ENCODE data around the gene MCUB. TPM values are rescaled to one million over a fixed set of nuclear protein-coding genes. Genes with fewer than 3 reads are reported as not detected.

MCUB gene
- total RNA-seq, 1 experiment from 2014 or later = 14.8 TPM

DNA sequence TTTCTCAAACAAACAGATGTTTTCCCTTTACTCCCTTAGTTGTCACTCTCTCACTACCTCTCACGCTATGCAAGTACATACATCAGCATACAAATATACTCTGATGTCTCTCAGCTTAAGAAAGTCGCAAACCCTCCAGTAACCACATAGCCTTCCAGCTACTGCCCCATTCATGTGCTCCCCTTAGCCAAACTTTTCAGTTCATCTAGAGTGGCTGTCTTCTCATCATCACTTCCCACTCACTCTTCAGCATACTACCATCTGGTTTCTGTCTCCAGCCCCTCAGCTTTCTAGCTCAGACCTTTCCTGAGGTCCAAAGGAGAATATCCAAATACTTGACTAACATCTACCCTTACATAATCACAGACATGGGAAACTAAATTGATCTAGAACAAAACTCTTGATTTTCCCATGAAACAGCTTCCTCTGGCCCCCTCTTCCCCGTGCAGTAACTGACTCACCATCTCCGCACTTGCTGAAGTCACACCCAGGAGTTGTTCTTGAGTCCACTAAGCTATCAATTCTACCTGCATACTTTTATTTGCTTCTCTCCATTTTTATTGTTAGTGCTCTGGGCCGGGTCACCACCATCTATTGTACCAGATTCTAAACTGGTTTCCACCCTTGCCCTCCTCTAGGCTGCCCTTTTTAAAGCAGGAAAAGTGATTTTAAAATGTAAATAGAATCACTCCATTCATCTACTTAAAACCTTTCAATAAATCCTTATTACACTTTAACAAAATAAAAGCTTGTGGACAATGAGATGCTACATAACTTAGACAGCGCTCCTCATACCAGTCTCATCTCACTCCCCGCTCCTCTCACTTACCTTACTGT is 86.0 kb downstream of the MCUB start:
- Histone ChIP-seq H4K8ac (replicated peaks; ENCODE audit: insufficient read length, low read depth, low read length) (no peak overlapping the region), H2AK5ac (ENCODE audit: insufficient read length, low read length) (no peak overlapping the region), H3K27ac (ENCODE audit: insufficient read length, low read depth, low read length) (no peak overlapping the region), H3K27me3 (ENCODE audit: insufficient read depth, low read length) (no peaks in the 10 kb centered on the region), H3K4me2 (ENCODE audit: insufficient read depth, insufficient read length, low read length) (no peak overlapping the region), H4K20me1 (ENCODE audit: control insufficient read depth, insufficient read depth, insufficient read length) (no peaks in the 10 kb centered on the region), H3K9me3 (ENCODE audit: control insufficient read depth, low read depth, low read length) (no peaks in the 10 kb centered on the region), H2BK120ac (ENCODE audit: low read depth, low read length, poor library complexity, severe bottlenecking) (no peak overlapping the region), H2BK12ac (ENCODE audit: insufficient read length, low read depth, low read length) (no peak overlapping the region), H2BK5ac (ENCODE audit: insufficient read length, low read length) (no peak overlapping the region), H3K79me2 (ENCODE audit: insufficient read depth, low read length) (no peaks in the 10 kb centered on the region), H3K4me1 (ENCODE audit: insufficient read depth, low read length) (no peaks in the 10 kb centered on the region), H3K14ac (ENCODE audit: insufficient read depth, low read length) (no peak overlapping the region), H3T11ph (ENCODE audit: low read length) (no peak overlapping the region), H3K56ac (ENCODE audit: insufficient read length, low read depth, low read length) (no peak overlapping the region), H3K79me1 (ENCODE audit: insufficient read depth, low read depth, low read length, poor library complexity, severe bottlenecking) (no peaks in the 10 kb centered on the region), H4K5ac (ENCODE audit: insufficient read length, low read depth, low read length) (no peak overlapping the region), H2AFZ (ENCODE audit: low read length) (no peak overlapping the region), H3K23me2 (ENCODE audit: insufficient read length, low read depth, low read length, poor library complexity, severe bottlenecking) (no peaks in the 10 kb centered on the region), H3K4ac (ENCODE audit: low read depth, low read length) (no peak overlapping the region), H3K18ac (ENCODE audit: insufficient read length, low read depth, low read length) (no peak overlapping the region), H2BK15ac (ENCODE audit: low read depth, low read length) (no peak overlapping the region), H3K9ac (ENCODE audit: extremely low read depth, insufficient read length, low read length) (no peak overlapping the region), H2BK20ac (ENCODE audit: low read depth, low read length, poor library complexity, severe bottlenecking) (no peak overlapping the region), H4K91ac (ENCODE audit: insufficient read length, low read depth, low read length) (no peak overlapping the region), H3K23ac (ENCODE audit: insufficient read length, low read depth, low read length) (no peak overlapping the region)
- H3K27me3 Mint-ChIP-seq (ENCODE audit: low read depth) = no peaks in the 10 kb centered on the region
- H3K4me3 Mint-ChIP-seq = no peak overlapping the region
- no peak for DNase-seq
- H3K9me3 Mint-ChIP-seq = peaks cover 3 to 5% of the 10 kb centered on the region in 2 experiments; a peak in 3 of 5 replicates
- no peak for TF ChIP-seq CTCF (conservative IDR thresholded peaks at IDR 0.05)
- peaks cover 0 to 5% (median 0%) of the 10 kb centered on the region in 3 experiments; a peak in 3 of 7 replicates for H3K36me3 Mint-ChIP-seq (ENCODE audit: insufficient read depth in 1 of 3, low read depth in 3 of 3)
- WGBS (ENCODE audit: extremely low coverage, insufficient read length, low lambda C conversion rate) = no CpG with 5 or more reads among the region's 7 CpGs
- peaks cover 2 to 9% of the 10 kb centered on the region in 2 experiments; a peak in 2 of 4 replicates for H3K4me1 Mint-ChIP-seq
- H3K27ac Mint-ChIP-seq = no peak overlapping the region

All from H9 (cell line).